ENCODE measurements around the gene HRG. TPM values are rescaled to one million over a fixed set of nuclear protein-coding genes. Genes with fewer than 3 reads are reported as not detected.

The HRG gene
- total and polyA plus RNA-seq, 2 donors (not counting 3 experiments of a cell fraction or from before 2014, with no cell fraction given), result not detected

GRCh38 chr3:186646106-186646505 lies 19.7 kb upstream of the HRG start:
- intact Hi-C loops (cut with micrococcal nuclease), result no loop called here
- Histone ChIP-seq H3K4me2 (ENCODE audit: insufficient read depth, low read length) (no peak overlapping the region), H2AFZ (ENCODE audit: low read depth, low read length) (no peak overlapping the region), H3K9me3 (replicated peaks; ENCODE audit: control insufficient read depth, insufficient read depth, low read length) (no peaks in the 10 kb centered on the region), H3K9ac (replicated peaks; ENCODE audit: extremely low read depth, insufficient read depth, low read length) (no peak overlapping the region), H3K9me1 (replicated peaks; ENCODE audit: control insufficient read depth, extremely low read depth, insufficient read depth, low read length) (no peaks in the 10 kb centered on the region), H3K27me3 (ENCODE audit: control insufficient read depth in 2 of 2, insufficient read depth in 2 of 2, low read length in 2 of 2) (peaks cover 0 to 3% of the 10 kb centered on the region in 2 experiments), H4K20me1 (replicated peaks; ENCODE audit: control insufficient read depth, extremely low read depth, insufficient read depth, low read length) (no peaks in the 10 kb centered on the region), H3K4me1 (ENCODE audit: control insufficient read depth, extremely low read depth, insufficient read depth, low read length) (no peaks in the 10 kb centered on the region), H3K36me3 (ENCODE audit: control insufficient read depth in 2 of 2, extremely low read depth in 1 of 2, insufficient read depth in 2 of 2, low read length in 2 of 2) (no peaks in the 10 kb centered on the region), H3K27ac (ENCODE audit: insufficient read depth, low read depth, low read length) (no peak overlapping the region), H3K79me2 (ENCODE audit: control insufficient read depth, insufficient read depth, low read length) (no peaks in the 10 kb centered on the region), H3K4me3 (replicated peaks in 1 of 3; ENCODE audit: insufficient read depth in 1 of 3, low read depth in 1 of 3, low read length in 3 of 3) (no peak overlapping the region)
- dilution Hi-C loops (cut with MboI; ENCODE audit: extremely low pct_ligation_motif_present, low sequenced_read_pairs), result no loop called here
- no TSS peak for BruUV-seq (replicated peaks)
- CTCF ChIA-PET, result no interaction called here
- DNase-seq (ENCODE audit: low read depth, low spot score) (no peak), FAIRE-seq (no peak)
- POLR2A ChIA-PET, result no interaction called here
- TF ChIP-seq POLR2AphosphoS5 (IDR thresholded peaks at IDR 0.05; ENCODE audit: insufficient read depth, low read depth, low read length) (no peak), POLR2A (IDR thresholded peaks at IDR 0.05; ENCODE audit: low read depth, low read length) (no peak), MYC (IDR thresholded peaks at IDR 0.05; ENCODE audit: low read depth, low read length) (no peak), MAX (IDR thresholded peaks at IDR 0.05; ENCODE audit: insufficient read depth, insufficient read length) (no peak), JUN (IDR thresholded peaks at IDR 0.05; ENCODE audit: borderline replicate concordance, insufficient read depth, insufficient read length, low read depth) (no peak), EZH2 (IDR thresholded peaks at IDR 0.05; ENCODE audit: borderline replicate concordance, low read depth, low read length, severe bottlenecking) (no peak), GATA2 (IDR thresholded peaks at IDR 0.05; ENCODE audit: insufficient read depth, insufficient read length, low read depth, low read length) (no peak), FOS (IDR thresholded peaks at IDR 0.05; ENCODE audit: borderline replicate concordance, insufficient read depth, low read length) (no peak)
- TF ChIP-seq, protein P1, sequence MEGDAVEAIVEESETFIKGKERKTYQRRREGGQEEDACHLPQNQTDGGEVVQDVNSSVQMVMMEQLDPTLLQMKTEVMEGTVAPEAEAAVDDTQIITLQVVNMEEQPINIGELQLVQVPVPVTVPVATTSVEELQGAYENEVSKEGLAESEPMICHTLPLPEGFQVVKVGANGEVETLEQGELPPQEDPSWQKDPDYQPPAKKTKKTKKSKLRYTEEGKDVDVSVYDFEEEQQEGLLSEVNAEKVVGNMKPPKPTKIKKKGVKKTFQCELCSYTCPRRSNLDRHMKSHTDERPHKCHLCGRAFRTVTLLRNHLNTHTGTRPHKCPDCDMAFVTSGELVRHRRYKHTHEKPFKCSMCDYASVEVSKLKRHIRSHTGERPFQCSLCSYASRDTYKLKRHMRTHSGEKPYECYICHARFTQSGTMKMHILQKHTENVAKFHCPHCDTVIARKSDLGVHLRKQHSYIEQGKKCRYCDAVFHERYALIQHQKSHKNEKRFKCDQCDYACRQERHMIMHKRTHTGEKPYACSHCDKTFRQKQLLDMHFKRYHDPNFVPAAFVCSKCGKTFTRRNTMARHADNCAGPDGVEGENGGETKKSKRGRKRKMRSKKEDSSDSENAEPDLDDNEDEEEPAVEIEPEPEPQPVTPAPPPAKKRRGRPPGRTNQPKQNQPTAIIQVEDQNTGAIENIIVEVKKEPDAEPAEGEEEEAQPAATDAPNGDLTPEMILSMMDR (IDR thresholded peaks at IDR 0.05; ENCODE audit: extremely low read depth in 1 of 2, insufficient read depth in 1 of 2, low read depth in 1 of 2, low read length in 2 of 2), result no peak

All from endothelial cell of umbilical vein (primary cell).